GM19397 (cell line): ENCODE measurements around the gene CASP2.
"Not testable (repeated sequence)": the region's sequence is repeated elsewhere in the genome, so short reads cannot be mapped to it uniquely, and the experiment has no call there.

Experiments
- ATAC-seq: cut with Tn5 transposase; IDR thresholded peaks from one replicate; pipeline ENCODE4 v1.9.1; 2021; ENCODE audit warnings: mild to moderate bottlenecking, moderate library complexity; ENCODE audit not compliant: unreplicated experiment

The CASP2 gene

DNA sequence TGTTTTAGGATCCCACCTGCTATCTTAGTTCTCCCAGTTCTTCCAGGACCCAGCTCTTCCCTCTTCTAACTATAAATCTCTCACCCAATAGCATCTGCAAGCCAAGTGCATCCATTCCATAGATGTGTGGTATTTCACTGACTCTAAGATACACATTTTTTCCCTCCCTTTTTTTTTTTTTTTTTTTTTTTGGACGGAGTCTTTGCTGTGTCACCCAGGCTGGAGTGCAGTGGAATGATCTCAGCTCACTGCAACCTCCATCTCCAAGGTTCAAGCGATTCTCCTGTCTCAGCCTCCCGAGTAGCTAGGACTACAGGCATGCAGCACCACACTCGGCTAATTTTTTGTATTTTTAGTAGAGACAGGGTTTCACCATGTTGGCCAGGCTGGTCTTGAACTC lies 1.7 kb downstream of the CASP2 start:
- ATAC-seq: not testable (repeated sequence)

DNA sequence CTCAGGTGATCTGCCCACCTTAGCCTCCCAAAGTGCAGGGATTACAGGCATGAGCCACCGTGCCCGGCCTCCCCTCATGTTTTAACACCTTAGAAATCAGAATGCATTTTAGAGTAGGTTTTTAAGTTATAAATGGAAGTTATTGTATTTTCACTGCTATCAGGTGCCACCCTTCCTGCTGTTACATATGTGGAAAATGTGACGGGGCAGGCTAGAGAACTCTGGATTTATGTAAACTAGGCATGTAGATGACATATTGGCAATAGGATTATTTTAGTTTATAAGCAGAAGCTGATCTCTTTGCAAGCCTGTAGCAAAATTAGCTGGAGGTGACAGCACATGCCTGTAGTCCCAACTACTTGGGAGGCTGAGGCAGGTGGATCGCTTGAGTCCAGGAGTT lies 2.1 kb downstream of the CASP2 start:
- no peak for ATAC-seq

DNA sequence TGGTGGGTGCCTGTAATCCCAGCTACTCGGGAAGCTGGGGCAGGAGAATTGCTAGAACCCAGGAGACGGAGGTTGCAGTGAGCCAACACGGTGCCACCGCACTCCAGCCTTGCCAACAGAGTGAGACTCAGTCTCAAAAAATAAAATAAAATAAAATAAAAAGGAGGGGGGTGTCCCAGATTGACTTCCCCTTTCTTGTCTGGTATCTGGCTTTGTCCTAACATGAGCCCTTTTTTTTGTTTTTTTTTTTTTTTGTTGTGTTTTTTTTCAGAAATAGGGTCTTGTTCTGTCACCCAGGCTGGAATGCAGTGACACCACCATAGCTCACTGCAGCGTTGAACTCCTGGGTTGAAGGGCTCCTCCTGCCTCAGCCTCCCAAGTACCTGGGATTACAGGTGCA lies 4.7 kb downstream of the CASP2 start:
- ATAC-seq: no peak

DNA sequence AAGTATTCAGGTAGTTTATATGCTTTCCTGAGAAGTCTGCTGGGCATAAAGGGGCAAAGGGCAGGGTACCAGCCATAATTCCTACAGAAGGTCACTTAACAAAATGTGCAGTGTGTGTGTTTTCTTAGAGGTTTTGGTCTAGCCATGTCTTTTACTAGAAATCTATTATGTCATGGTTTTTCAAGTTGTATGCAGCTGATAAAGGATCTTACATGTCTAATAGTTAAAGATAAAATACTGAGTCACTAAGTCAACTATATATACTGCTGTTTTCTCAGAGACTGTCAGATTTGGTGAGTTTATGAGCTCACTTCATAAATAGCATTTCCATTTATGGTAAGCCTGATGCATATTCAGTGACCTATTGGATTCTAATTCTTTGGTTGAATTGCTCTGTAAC lies 7.7 kb downstream of the CASP2 start:
- ATAC-seq: no peak

DNA sequence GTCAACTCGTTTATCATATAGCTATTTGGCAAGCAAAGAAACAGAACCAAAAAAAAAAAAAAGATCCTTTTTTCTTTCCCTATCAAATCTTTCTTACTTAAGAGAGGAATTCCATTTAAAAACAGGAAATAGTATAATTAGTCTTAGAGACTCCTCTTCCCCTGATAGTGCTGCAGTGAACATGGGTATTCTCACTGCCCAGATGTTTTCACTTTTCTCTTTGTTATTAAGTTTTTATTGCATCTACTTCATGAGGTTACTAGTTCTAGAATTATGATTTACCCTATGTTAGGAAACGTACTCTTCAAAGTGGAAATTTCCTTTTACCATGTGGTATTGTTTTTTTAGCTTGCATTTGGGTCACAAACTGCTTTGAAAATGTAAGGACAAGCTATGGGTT lies 8.5 kb downstream of the CASP2 start:
- ATAC-seq: no peak

DNA sequence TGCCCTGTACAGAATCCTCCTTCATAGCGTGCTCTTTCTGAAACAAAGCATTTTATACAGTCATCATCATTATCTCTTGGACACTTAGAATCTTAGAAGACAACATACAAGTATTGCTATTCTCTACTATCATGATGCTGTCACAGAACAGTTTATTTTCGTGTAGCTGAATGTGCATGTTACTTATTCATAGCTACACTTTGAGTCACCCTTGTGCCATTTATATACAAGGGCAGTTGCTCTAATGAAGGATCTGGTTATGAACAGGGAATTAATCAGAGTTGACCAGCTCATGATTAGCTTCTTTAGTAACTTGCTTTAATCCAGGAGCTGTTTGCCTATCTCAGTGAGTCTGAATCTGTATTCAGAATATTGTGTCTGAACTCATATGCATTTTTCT lies 11.2 kb downstream of the CASP2 start:
- ATAC-seq: no peak

DNA sequence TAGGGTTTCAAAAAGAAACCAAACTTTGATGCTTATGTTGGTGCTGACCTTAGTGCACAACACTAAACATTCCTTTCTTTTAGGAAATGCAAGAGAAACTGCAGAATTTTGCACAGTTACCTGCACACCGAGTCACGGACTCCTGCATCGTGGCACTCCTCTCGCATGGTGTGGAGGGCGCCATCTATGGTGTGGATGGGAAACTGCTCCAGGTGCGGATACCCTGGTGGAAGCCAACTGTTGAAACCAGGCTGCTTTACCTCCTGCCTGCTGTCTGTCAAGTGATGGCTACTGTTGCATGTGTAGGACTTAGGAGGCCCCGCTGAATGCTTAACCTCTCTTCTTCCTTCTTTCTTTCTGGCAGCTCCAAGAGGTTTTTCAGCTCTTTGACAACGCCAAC lies 11.7 kb downstream of the CASP2 start:
- no peak for ATAC-seq

DNA sequence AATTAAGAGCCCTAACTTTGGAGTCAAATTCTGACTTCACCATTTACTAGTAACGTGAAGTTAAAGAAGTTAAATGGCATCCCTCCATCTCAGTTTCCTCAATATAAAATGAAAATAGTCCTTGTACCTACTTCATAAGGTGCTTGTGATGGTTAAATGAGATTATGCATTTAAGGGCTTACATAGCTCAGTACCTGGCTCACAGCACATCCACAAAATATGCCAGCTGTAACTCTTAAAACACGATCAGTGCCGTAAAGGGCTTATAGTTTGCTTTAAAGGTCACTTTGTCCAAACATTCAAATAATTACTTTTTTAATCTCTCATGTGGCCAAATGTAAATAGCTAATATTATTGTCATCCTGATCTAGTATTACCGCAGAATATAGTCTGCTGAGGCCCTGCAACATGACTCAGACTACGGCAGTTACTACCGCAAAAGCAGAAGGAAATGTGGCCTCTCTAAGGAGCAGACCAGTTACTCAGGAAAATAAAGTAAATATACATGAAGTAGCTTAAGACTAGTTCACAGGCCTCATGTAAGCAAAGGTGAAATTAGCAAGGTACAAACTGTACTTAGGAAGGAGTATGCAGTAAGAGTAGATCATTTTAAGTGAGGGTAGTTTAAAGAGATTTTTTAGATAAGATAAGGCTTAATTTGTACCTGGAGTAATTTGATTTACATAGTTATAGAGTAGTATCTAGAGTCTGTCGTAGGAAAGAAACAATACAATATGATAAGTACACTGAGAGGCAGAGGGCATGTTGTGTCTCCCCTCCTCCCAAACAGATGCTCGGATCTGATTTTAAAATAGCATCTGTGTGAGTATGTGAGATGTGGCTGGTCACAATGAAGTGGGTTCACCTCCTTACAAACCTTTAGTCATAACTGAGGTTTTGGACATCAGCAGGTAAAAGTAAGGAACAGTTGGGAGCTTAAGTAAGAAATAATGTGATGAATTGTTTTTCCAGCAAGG lies 13.1 kb downstream of the CASP2 start:
- ATAC-seq: no peak

DNA sequence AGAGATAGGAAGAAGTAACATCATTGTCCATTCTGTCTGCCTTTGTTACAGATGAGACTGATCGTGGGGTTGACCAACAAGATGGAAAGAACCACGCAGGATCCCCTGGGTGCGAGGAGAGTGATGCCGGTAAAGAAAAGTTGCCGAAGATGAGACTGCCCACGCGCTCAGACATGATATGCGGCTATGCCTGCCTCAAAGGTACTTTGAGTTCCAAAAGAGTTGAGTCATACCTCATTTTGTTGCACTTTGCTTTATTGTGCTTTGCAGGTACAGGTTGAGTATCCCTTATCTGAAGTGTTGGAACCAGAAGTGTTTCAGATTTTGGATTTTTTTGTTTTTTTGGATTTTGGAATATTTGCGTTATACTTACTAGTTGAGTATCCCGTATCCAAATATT lies 15.6 kb downstream of the CASP2 start:
- no peak for ATAC-seq

DNA sequence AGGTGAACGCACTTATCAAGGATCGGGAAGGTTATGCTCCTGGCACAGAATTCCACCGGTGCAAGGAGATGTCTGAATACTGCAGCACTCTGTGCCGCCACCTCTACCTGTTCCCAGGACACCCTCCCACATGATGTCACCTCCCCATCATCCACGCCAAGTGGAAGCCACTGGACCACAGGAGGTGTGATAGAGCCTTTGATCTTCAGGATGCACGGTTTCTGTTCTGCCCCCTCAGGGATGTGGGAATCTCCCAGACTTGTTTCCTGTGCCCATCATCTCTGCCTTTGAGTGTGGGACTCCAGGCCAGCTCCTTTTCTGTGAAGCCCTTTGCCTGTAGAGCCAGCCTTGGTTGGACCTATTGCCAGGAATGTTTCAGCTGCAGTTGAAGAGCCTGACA lies 16.8 kb downstream of the CASP2 start:
- ATAC-seq: no peak

DNA sequence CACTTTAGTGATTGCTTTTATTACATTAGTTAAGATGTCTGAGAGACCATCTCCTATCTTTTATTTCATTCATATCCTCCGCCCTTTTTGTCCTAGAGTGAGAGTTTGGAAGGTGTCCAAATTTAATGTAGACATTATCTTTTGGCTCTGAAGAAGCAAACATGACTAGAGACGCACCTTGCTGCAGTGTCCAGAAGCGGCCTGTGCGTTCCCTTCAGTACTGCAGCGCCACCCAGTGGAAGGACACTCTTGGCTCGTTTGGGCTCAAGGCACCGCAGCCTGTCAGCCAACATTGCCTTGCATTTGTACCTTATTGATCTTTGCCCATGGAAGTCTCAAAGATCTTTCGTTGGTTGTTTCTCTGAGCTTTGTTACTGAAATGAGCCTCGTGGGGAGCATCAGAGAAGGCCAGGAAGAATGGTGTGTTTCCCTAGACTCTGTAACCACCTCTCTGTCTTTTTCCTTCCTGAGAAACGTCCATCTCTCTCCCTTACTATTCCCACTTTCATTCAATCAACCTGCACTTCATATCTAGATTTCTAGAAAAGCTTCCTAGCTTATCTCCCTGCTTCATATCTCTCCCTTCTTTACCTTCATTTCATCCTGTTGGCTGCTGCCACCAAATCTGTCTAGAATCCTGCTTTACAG lies 17.4 kb downstream of the CASP2 start:
- no peak for ATAC-seq

DNA sequence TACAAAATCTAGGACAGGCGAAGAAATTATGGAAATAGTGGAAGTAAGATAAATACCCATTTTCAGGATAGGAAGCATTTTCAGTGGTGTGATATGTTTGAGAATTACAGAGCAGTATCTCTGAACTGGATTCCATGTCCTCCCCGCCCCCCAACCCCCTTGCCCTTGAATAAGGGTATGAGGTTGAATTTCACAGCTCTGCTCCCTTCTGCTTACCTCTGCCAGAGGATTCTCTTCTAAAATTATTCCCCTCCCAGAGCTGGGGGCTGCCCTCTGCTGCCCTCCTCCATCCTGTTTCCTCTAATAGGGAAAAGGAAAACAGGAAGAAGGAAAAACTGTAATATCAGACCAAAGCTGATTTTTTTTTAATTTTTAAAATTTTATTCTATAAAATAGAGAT lies 20.5 kb downstream of the CASP2 start:
- ATAC-seq: no peak

DNA sequence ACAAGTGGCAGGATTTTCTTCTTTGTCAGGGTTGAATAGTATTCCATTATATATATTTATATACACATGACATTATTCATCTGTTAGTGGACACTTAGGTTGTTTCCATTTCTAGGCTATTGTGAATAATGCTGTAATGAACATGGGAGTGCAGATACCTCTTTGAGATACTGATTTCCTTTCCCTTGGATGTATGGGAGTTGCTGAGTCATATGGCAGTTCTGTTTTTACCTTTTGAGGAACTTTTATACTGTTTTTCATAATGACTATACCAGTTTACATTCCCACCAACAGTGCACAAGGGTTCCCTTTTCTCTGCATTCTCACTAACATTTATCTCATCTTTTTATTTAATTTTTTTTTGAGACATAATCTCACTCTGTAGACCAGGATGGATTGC lies 26.0 kb downstream of the CASP2 start:
- ATAC-seq: no peak

DNA sequence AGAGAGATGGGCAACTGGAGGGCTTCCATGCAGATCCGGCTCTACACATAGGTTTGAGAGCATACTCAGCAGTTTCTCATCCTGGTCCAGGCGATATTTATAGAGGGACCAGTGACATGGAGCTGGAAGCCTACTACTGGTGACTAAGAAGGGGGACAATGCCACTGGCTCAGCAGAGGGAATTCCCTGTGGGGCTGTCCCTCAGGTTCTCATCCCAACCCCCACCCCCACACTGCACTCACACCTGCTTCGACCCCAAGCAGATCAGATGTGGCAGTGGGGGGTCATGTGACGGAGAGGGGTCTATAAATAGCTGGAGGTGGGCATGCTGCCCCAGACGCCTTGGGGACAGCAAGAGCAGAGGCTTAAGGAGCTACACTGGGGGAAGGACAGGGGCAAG lies 27.6 kb downstream of the CASP2 start, which contains the start of gene CLCN1:
TSS of gene CLCN1 (plus strand) at position 336 of the 400 bp plus-strand sequence. CDS start 102 bp downstream, outside the sequence.
- ATAC-seq: no peak

DNA sequence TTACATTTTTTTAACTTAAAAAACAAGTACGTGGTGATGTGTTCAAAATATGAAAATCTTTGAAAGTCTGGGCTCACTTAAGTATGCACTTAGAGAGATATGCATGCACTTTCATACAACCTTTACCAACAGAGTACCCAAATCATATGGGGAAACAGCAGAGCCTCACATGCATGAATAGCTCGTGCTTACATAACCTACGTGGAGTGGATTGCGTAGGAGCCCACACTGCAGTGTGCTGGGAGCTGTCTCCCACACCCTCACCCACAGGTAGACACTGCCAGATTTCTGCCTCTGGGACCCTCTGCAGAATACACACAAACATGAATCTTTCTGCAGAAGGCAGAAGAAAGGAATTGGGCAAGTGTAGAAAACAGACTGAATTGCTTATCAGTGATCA lies 28.3 kb downstream of the CASP2 start:
- ATAC-seq: no peak

DNA sequence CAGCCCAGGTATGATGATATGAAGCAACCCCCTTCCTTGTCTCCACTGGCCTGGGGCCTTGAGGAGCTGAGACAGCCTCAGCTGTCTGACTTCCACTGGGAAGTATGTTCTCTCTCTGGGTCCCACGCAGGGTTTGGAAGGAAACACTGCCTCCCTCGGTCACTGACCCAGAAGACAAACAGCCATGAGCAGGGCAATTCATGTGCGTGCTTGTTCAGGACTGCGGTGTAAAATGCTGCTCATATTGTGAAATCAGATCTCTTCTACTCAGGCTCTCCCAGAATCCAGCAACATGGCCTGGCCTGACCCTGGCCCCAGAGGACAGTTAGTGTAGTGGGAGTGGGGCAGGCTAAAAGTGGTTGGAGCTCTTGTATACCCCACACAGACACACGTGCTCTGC lies 30.5 kb downstream of the CASP2 start:
- no peak for ATAC-seq

DNA sequence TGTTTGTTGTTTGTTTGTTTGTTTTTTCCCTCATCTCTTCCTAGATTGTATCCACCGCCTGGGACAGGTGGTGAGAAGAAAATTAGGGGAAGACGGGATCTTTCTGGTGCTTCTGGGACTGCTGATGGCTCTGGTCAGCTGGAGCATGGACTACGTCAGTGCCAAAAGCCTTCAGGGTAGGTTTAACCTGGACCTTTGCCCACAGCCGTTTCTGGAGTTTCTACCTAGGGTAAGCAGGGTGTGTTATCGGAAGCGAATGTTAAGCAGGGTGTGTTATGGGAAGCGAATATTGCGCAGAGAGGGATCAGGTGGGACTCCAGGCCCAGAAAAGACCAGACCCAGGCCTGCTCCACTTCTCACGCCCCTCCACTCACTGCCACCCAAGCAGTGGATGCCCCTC lies 32.5 kb downstream of the CASP2 start:
- no peak for ATAC-seq

DNA sequence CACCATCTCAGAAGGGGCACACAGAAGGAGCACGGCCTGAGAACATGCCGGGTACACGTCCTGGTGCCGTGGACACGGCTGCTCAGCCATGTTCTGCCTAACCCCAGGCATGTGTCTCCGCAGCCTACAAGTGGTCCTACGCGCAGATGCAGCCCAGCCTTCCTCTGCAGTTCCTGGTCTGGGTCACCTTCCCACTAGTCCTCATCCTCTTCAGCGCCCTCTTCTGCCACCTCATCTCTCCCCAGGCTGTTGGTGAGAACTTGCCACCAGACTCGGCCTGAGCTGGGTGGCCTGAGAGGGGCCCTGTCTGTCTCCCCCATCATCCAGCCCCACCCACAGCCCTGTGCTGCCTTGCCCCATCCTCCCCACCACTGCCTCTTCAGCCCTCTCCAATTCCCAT lies 33.1 kb downstream of the CASP2 start:
- ATAC-seq: no peak

DNA sequence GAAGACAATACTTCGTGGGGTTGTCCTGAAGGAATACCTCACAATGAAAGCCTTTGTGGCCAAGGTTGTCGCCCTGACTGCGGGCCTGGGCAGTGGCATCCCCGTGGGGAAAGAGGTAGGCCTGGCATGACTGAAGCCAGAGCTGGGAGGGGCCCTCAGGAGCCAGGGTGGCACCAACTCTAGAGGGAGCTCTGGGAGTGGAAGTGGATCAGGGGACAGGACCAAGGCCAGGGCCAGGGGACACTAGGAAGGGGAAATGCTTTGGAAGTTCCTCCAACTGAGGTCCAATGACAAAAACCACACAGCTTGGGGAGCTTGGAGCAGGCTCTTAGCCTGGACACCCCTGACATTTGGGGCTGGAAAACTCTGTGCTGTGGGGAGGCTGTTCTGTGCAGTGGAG lies 33.6 kb downstream of the CASP2 start:
- ATAC-seq: no peak

DNA sequence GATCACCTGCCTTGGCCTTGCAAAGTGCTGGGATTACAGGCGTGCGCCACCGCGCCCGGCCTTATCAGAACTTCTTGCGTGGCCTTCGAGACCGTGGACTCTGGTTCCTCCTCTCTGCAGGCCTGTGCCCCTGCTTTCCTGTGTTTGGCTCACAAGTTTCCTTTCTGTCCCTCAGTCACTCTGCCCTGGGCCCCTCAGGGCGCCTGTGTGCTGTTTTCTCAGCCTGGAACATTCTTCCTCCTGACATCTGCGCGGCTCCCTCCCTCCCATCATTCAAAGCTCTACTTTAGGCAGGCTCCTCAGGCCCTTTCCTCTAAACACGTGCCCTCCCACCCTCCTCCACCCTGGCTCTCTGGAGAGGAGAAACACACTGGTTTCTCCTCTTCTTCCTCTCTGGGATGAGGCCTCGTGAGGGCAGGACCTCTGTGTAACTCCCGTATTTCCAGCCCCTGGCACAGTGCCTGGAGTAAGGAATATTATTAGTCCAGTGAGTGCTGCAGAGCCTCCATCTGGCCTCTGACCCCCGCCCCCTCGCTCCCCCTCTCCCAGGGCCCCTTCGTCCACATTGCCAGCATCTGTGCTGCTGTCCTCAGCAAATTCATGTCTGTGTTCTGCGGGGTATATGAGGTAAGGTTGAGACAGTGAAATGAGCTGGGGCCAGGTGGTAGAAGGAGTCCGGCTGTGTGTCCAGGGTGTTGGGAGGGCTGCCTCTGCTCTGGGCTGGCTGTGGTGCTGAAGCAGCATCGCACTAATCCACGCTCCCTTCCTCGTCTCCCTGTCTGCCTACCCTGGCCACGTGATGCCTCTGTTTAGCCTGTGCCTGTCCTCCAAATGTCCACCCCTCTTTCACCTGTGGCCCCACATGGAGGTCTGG lies 34.8 kb downstream of the CASP2 start:
- no peak for ATAC-seq

DNA sequence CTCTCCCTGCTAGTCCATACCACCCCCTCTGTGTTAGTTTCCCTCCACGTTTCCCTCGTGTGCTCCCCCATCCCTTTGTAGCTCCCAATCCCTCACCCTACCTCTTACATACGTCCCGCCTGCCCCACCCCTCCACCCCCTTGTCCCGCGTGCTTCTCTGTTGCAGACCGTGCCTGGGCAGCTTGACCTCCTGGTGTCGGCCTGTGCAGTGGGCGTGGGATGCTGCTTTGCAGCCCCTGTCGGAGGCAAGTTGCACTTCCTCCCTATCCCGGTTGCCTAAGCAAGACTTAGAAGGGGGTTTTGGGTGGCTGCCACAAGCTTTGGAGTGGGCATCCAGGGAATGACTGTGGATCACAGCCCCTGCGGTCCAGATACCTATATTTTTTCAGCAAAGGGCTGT lies 35.5 kb downstream of the CASP2 start:
- no peak for ATAC-seq
